Epithelial cell of esophagus (primary cell): ENCODE data around the gene TSPAN5.
"Not testable (repeated sequence)": the region's sequence is repeated elsewhere in the genome, so short reads cannot be mapped to it uniquely, and the experiment has no call there.

Experiments used
- DNase-seq: peaks from one replicate; pipeline ENCODE4 v3.0.0; 2010; ENCODE audit warnings: low read depth
- H3K4me3 ChIP-seq: 2 replicates; pipeline ENCODE4 v1.5.1; 2011; ENCODE audit warnings: mild to moderate bottlenecking, low read length, control low read depth
- CTCF ChIP-seq: IDR thresholded peaks from 2 replicates; pipeline ENCODE4 v1.5.1; 2011; ENCODE audit warnings: low read depth, mild to moderate bottlenecking, low read length, control low read depth, inconsistent platforms; ENCODE audit not compliant: insufficient read depth; ENCODE audit errors: missing control alignments

Gene TSPAN5

GRCh38 chr4:98544818-98545414, 113.5 kb downstream of the TSPAN5 start:
- no peak overlapping the region for H3K4me3 ChIP-seq
- no peak for DNase-seq
- TF ChIP-seq CTCF, result no peak

- no peak for TF ChIP-seq CTCF
- no peak overlapping the region for H3K4me3 ChIP-seq
- DNase-seq, result no peak
Measured at GRCh38 chr4:98544141-98544817, 114.1 kb downstream of the TSPAN5 start.

GRCh38 chr4:98542011-98542410, 116.4 kb downstream of the TSPAN5 start:
- peak; percentile 79 for DNase-seq
- no peak overlapping the region for H3K4me3 ChIP-seq
- TF ChIP-seq CTCF, result no peak

- DNase-seq, result peak; percentile 70
- no peak for TF ChIP-seq CTCF
- H3K4me3 ChIP-seq, result no peak overlapping the region
Measured at GRCh38 chr4:98540803-98541202, 117.6 kb downstream of the TSPAN5 start.

GRCh38 chr4:98539741-98540140, 118.7 kb downstream of the TSPAN5 start:
- no peak for TF ChIP-seq CTCF
- no peak for DNase-seq
- H3K4me3 ChIP-seq, result no peak overlapping the region

GRCh38 chr4:98539299-98539698, 119.1 kb downstream of the TSPAN5 start:
- no peak for DNase-seq
- TF ChIP-seq CTCF, result no peak
- H3K4me3 ChIP-seq, result no peak overlapping the region

- H3K4me3 ChIP-seq, result no peak overlapping the region
- no peak for DNase-seq
- no peak for TF ChIP-seq CTCF
Measured at GRCh38 chr4:98536631-98537030, 121.8 kb downstream of the TSPAN5 start.

GRCh38 chr4:98534146-98534545, 124.3 kb downstream of the TSPAN5 start:
- not testable (repeated sequence) for DNase-seq, H3K4me3 ChIP-seq
